ENCODE measurements around the gene DUOXA1.

The DUOXA1 gene

DNA sequence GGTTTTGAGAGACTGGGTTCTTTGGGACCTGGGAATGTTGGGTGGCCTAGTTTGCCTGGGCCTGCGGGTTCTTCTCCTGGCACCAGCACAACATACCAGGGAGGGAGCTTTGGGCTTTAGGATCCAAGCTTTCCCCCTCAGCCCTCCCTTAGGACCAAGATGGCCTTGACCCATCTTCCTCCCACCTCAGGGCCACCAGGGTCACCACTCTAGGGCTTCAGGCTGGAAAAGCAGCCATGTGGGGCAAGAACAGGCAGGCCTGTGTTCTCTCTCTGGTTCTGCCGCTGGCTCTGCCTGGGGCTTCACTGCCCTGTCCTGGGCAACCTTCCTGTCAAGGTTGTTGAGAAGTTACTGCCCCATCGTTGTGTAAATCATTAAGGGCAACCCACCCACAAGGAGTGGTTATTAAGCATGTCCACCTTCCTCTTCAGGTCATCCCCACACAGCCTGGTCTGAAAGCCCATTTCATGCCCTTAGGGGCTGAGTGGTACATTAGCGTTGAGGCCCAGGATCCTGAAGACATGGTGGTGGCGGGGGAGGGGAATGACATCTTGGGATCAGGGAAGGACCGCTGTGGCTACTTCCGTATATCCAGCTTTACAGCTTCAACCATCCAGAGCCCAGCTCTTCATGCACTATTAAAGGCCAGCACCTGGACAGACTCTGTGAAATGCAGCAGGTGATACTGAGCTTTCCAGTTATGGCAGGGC is 767 bp upstream of the DUOXA1 start:
- DNase-seq: no peak

DNA sequence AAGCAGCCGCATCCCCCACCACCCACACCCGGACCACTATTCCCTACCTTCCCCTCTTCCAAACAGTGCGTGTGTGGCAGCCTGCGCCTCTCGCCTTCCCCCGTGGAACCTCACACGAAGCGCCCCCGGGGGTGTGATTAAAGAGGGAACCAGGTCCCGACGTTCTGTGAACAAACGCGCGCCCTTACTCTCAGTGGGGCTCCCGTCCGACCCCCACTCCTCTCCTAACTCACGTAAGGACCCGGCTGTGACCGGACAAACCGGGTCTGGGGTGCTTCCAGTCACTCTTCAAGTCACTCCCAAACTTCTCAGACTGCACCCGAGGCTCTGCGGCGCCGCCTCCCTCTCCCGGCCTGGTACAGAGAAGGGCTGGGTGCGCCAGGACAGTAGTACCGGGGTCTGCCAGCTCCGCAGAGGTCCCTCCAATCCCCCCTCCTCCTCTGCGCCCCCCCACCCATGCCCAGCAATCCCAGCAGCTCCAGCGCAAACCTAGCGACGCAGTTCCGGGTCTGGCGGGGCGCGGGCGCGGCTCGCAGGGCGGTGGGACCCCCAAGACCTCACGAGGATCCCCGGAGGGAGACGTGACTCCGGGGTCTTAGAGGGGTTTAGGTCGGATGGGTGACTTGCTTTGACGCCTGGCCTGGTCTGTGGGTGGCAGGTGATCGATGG is 574 bp downstream of the DUOXA1 start:
- DNase-seq: no peak

GRCh38 chr15:45126535-45127158 is 3.0 kb downstream of the DUOXA1 start:
- peak; percentile 11 for DNase-seq

DNA sequence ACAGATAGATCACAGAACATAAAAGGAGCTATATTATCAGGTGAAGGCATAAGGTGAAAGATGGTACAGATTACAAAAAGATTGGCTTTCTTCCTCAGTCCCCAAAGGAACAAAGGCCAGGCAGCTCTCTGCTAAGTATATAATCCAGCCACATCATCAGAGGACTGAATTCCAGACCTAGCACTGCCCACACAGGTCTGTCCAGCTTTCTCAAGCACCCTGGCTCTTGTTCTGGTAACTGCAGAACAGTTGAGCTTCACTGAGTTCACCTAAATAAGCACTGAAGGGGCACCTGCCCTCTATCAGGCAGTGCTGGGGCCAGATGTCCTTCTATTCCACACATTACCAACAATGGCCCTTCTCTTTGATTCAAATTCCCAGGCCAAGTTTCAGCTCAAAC is 6.3 kb downstream of the DUOXA1 start:
- no peak for DNase-seq

- no peak for DNase-seq
Measured at GRCh38 chr15:45122719-45123118, 7.0 kb downstream of the DUOXA1 start.

- DNase-seq: peak; percentile 81
Measured at GRCh38 chr15:45121706-45122417, 7.8 kb downstream of the DUOXA1 start.

- DNase-seq: no peak
Measured at GRCh38 chr15:45121020-45121419, 8.7 kb downstream of the DUOXA1 start.

DNA sequence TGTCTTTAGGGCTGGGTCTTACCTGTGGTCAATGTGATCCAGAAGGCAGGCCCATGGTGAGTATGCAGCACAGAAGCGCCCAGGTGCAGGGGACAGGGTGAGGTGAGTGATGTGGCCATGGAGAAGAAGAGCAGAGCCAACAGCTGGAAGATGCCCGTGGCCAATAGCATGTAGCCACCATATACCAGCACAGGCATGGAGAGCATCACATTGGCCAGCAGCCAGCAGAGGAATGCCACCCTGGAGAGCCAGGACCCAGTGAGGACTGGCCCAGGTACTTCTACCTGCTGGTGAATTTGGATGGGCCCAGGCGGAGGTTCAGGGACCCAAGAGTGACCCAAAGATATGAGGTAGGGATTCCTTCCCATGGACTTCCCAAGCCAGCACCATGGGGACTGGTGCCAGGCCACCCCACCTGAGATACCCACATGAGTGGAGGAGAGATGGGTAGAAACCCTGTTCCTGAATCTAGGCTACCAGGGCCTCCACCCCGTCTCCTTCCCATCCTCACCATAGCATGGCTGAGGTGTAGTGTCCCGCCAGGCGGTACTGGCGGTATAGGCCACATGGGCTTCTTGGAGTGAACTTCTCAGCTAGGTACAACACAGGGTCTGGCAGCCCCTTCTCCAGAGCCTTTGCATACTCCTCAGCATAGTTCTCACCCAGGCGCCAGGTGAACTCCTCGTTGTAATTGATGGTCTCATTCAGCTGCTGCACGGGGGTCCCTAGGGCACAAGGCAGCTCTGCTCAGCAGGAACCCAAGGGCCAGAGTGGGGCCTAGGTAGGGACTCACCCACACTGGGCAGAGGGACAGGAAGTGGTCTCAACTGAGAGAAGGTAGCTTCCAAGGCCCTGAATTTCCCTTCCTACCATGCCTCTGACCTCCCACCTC is 9.4 kb downstream of the DUOXA1 start:
- DNase-seq: no peak

- DNase-seq: no peak
Measured at GRCh38 chr15:45118996-45119395, 10.7 kb downstream of the DUOXA1 start.

DNA sequence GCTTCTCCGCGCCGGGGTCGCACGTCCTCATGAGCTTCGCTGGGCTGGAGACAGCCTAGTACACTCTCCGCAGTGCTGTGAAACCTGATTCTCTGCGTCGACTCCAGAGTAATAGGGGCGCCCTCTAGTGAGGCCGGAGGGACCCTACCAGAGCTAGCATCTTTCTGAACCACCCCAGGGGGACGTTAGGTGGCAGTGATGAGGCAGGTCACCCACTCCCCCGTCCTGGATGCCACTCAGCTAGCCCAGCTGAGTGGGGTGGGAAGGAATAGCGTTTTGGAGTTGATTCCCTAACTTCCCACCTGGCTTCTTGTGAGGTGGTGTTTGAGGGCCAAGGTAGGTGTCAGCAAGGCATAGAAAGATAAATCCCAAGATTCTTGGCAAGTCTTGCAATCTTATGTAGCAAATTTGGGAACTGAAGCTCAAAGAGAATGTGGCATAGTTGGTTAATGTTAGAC is 11.5 kb downstream of the DUOXA1 start:
- DNase-seq: peak; percentile 82

GRCh38 chr15:45117308-45118130 is 12.2 kb downstream of the DUOXA1 start:
- no peak for DNase-seq

DNA sequence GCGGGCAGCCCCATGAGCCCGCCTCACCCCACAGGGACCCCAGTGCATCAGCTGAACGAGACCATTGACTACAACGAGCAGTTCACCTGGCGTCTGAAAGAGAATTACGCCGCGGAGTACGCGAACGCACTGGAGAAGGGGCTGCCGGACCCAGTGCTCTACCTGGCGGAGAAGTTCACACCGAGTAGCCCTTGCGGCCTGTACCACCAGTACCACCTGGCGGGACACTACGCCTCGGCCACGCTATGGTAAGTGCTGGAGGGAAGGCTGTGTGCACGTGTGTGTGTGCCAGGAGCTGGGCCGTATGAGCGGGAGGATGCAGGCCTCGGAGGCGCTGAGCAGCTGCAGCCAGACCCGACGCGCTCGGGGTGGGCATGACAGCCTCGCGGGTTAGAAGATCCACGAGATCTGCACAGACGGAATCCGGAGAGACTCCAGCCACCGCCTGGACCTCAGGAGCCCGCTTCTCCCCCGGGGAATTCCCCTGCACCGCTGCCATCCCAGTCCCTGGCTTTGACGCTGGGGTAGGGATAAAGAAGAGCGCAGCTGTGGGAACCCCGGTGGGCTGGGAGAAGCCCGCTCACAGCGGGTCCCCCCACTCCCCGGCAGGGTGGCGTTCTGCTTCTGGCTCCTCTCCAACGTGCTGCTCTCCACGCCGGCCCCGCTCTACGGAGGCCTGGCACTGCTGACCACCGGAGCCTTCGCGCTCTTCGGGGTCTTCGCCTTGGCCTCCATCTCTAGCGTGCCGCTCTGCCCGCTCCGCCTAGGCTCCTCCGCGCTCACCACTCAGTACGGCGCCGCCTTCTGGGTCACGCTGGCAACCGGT is 13.0 kb downstream of the DUOXA1 start:
- no peak for DNase-seq

DNA sequence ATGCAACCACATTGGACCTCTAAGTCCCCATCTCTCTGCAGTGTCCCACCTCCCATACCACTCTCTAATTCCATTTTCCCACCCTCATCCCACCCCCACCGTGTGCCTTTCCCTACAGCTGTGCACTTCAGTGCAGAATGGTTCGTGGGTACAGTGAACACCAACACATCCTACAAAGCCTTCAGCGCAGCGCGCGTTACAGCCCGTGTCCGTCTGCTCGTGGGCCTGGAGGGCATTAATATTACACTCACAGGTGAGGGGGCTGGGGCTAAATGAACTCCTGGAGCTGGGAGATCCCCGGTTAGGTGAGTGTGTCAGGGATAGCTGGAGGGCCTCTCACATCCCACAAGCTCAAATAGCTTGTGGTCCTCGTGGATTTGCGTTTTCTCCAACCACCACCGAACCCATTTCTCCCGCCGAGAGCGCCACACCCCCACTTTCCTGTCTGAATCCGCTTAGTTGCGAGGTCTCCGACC is 13.6 kb downstream of the DUOXA1 start:
- no peak for DNase-seq

GRCh38 chr15:45115312-45115820 is 14.3 kb downstream of the DUOXA1 start:
- no peak for DNase-seq

DNA sequence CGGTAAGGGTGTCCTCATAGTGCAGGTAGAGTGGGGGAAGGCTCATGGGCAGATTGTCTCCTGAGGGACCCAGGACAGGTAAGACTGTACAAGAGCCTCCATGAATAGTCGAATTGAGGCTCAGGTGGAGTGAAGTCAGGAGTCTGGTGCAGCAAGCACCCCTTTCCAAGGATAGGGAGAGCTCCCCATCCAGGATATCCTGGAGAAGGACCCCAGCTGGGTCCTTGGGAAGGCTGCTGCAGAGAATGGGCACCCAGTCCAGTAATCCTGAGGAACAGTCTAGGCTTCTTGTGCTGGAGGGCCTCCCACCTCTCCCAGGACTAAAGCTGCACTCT is 15.0 kb downstream of the DUOXA1 start:
- no peak for DNase-seq

DNA sequence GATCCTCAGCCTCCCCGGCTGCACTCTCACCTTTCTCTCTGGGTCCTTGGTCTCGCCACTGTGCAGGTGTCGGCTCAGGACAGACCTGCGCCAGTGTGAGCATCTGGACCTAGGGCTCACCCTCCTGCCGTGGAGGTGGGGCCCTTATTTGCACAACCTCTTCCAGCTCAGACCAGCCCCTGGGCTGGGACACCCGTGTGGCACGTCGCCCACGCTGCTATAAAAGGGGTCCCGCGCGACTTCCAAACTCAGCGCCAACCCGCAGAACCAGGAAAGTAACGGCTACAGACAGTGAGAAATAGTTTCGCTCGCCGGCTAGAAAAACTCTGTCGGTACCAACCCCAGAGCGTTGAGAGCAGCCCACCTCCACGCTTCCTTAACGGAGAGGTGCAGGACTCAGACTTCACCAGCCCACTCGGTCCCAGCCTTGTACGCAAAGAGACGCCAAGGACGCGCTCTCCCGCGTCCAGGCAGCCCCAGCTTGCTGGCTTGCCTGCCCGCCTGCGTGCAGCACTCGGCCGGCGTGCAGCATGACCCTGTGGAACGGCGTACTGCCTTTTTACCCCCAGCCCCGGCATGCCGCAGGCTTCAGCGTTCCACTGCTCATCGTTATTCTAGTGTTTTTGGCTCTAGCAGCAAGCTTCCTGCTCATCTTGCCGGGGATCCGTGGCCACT is 15.5 kb downstream of the DUOXA1 start, which contains the start of the genes DUOX2 and DUOXA2:
Gene DUOX2, minus strand, starts transcription at position 97 of the 675 bp plus-strand sequence. CDS start 761 bp downstream, outside the sequence.
Gene DUOXA2, plus strand, starts transcription at position 251 of the 675 bp plus-strand sequence. Its CDS starts 280 bp downstream, at position 531.
- no peak for DNase-seq

DNA sequence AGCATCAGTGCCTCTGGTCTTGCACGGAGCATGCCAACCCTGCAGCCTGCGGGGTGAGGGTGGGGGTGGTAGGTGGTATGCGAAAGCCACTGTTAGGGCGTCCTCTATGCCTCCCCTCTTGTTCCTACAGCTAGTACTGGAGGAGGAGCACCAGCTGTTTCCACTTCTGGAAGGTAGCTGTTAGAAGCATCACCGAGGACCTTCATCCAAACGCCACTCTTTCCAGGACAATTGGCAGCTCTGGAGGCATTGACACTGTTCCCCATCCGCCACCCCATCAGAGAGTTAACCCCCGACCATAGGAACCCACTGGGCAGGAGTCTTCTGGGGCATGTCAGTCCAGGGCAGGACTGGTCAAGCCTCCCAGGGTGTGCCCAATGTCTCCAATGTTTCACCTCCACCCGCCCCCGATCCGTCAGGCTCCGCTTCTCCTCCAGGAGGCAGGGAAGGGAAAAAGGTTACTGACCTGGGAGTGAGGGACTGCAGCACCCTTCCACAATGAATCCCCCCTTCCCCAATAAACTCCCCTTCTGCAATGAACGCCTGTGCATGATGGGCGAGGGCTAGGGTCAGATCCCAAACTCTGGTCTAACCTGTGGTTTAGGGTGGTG is 16.2 kb downstream of the DUOXA1 start:
- DNase-seq: no peak

DNA sequence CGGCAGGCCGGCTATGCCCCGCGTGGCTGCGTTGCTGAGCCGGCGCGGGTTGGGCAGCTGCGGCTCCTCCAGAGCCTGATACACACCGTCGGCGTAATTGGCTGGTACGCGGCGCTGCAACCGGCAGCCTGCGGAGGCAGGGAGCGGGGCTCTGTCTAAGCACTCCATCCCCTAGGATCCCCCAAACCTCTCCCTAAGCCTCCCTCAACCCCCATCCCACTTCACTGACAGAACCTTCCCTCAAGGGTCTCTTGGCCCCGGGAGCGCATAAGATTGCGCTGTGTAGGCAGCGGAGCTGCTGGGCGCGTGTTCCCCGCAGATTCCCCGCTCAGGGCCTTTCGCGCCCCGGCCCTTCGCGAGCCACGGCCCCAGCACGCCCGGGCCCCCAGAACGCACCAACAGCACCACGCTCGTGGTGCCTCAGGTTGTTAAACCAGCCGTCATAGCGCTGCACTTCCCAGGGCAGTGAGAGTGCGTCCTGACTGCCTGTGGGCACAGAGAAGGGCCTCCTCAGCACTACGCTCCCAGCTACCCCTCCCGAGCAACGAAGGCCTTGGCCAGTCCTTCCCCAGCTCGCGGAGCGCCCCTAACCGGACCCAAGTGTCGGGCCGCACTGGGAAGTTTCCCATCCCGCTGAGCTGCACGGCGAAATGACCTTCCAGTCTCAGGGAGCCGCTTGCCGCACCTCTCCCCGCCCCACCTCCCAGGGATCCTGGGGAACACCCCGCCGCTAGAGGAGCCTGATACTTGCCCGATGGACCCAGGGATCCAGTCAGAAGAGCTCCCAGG is 16.9 kb downstream of the DUOXA1 start:
- DNase-seq: no peak
